Measurements from ENCODE around the gene PXN.
"Not testable (repeated sequence)": the region's sequence is repeated elsewhere in the genome, so short reads cannot be mapped to it uniquely, and the experiment has no call there.

- TF ChIP-seq CTCF, POLR2A (IDR thresholded peaks at IDR 0.05): not testable (repeated sequence)
Measured at GRCh38 chr12:120193286-120193685, 72.2 kb downstream of the PXN start.

Measured in right lobe of liver (tissue), 4 donors.